Heart left ventricle (tissue), 16 donors: Measurements from ENCODE around the gene PIK3IP1. TPM values are rescaled to one million over a fixed set of nuclear protein-coding genes. Genes with fewer than 3 reads are reported as not detected.
"Not testable (repeated sequence)": the region's sequence is repeated elsewhere in the genome, so short reads cannot be mapped to it uniquely, and the experiment has no call there.

Source experiments
- ATAC-seq, 4 donors: fragments of 200-7000 bp; cut with Tn5 transposase; one replicate each; pipeline ENCODE4 v1.9.1; 2020 to 2022; ENCODE audit warnings: moderate library complexity in 4 of 4, mild to moderate bottlenecking in 3 of 4, moderate number of reproducible peaks in 1 of 4
- DNase-seq, 5 donors: peaks; one replicate each; pipeline ENCODE4 v3.0.0-alpha.2; 2020
- H3K27ac ChIP-seq, 12 donors: fragments of 200-600 bp; sonication (generic) in 4 of 12; one replicate each; pipeline versions ENCODE4 v1.5.0 to v1.8.0; 2016 to 2022; ENCODE audit warnings: mild to moderate bottlenecking in 2 of 12
- H3K27me3 ChIP-seq, 9 donors: fragments of 200-600 bp; sonication (generic) in 2 of 9; one replicate each; pipeline versions ENCODE4 v1.5.1 to v1.8.0; 2016 to 2022; ENCODE audit warnings: mild to moderate bottlenecking in 3 of 9
- H3K36me3 ChIP-seq, 9 donors: fragments of 200-600 bp; sonication (generic) in 2 of 9; one replicate each; pipeline versions ENCODE4 v1.5.0 to v1.8.0; 2018 to 2022; ENCODE audit warnings: mild to moderate bottlenecking in 2 of 9
- H3K4me1 ChIP-seq, 12 donors: fragments of 200-600 bp; sonication (generic) in 4 of 12; one replicate each; pipeline versions ENCODE4 v1.5.0 to v1.8.0; 2016 to 2022; ENCODE audit warnings: mild to moderate bottlenecking in 3 of 12
- H3K4me3 ChIP-seq, 12 donors: fragments of 200-600 bp; sonication (generic) in 4 of 12; one replicate each; pipeline versions ENCODE4 v1.5.0 to v1.8.0; 2017 to 2022; ENCODE audit warnings: mild to moderate bottlenecking in 9 of 12, moderate library complexity in 4 of 12
- H3K9me3 ChIP-seq, 12 donors: fragments of 200-600 bp; sonication (generic) in 4 of 12; one replicate each; pipeline versions ENCODE4 v1.5.0 to v1.8.0; 2016 to 2022; ENCODE audit warnings: mild to moderate bottlenecking in 1 of 12
- POLR2A ChIP-seq, 2 donors: fragments of 450-650 bp; IDR thresholded peaks; one replicate each; pipeline ENCODE4 v1.6.1; 2017; ENCODE audit warnings: antibody characterized with exemption in 2 of 2, mild to moderate bottlenecking in 2 of 2, moderate library complexity in 2 of 2
- WGBS, 4 donors: extraction: QIAGEN DNeasy Blood & Tissue Kit in 2 of 4; methylation state at CpG; one replicate each; pipeline versions ENCODE4 v1.1.5 to v1.1.7; 2013 to 2018; 5-methylcytosine and 5-hydroxymethylcytosine counted together
- intact Hi-C, 10 donors: fragments of 100-400 bp; cut with DNase I; formaldehyde crosslinking; loops; one replicate each; pipeline versions ENCODE4 v1.11.1 to v1.14.2; 2022
- polyA plus RNA-seq, 2 donors: library from polyadenylated mRNA; stranded (reverse); fragments of 200-250 nt; gene quantifications; one replicate each; pipeline ENCODE4 v1.2.3, GENCODE V29; 2013
- total RNA-seq, 9 donors: library from RNA; depleted of rRNA in 2 of 9; stranded (reverse); fragments of >200 nt in 2 of 9; fragmentation: NEBNext Ultra II Directional in 3 of 9; extraction: Animal tissue kit (Norgen Biotek cat#: 25700) in 3 of 9; gene quantifications; one replicate each; pipeline versions ENCODE4 v1.1.0 to v1.2.4, GENCODE V29; 2016 to 2023
- TF ChIP-seq, protein P1 (sequence below), 12 donors: fragments of 200-600 bp; sonication (generic) in 4 of 12; IDR thresholded peaks; one replicate each; pipeline versions ENCODE4 v1.5.0 to v1.8.0; 2018 to 2022; ENCODE audit warnings: antibody characterized with exemption in 12 of 12, mild to moderate bottlenecking in 5 of 12
- donor health status: ischemic (EF 13 %, LVEDD 7.1; RV severe dilation, severe dysfunction).
- donor health status: healthy with polysubstance abuse.
- donor health status: DM: no; HTN: yes; CAD: no.
- donor health status: DM: no; HTN: no; CAD: no.
- donor health status: ischemic (EF 25% LVEDD 6.9; RV normal size, moderate dysfunction).
- donor health status: ischemic (EF 25% LVEDD 5.7; RV mildly dilated, moderate dysfunction).
- donor health status: healthy.
- donor health status: DM: yes; HTN: yes; CAD: no.
- donor health status: ischemic (EF 35%, LVEDD 5.7; RV mildly dilated, moderate dysfunction).
- donor health status: nonischemic (EF 11% LVEDD 7.7; RV severe dilation, severe dysfunction).
- donor health status: DM: yes; HTN: yes; CAD: no.
- donor health status: PGD.
- donor health status: ischemic (EF 29% LVEDD 5.4; RV normal size, mild dysfunction).
- donor health status: nonischemic (EF 23%, LVEDD 6.1; RV moderate dilation, normal function).

The PIK3IP1 gene
- total and polyA plus RNA-seq, 11 donors = 3.8 to 40.7 (median 16.9) TPM

GRCh38 chr22:31239771-31240370 lies 52.4 kb downstream of the PIK3IP1 start:
- intact Hi-C loops = loop anchor here in 6 of 10 donors (10.0 kb wide), 3 partner anchors 125 to 295 kb away; partner anchors contain the start of gene SELENOM (in 2 of the 6)
- Histone ChIP-seq H3K27me3 (no peaks in the 10 kb centered on the region), H3K4me3 (no peak overlapping the region), H3K9me3 (no peaks in the 10 kb centered on the region), H3K27ac (peak overlapping the region in 1 of 12 donors; percentile 22), H3K36me3 (peaks cover 0 to 25% (median 3%) of the 10 kb centered on the region in 9 donors), H3K4me1 (peaks cover 0 to 46% (median 3%) of the 10 kb centered on the region in 12 donors)
- TF ChIP-seq, protein P1, sequence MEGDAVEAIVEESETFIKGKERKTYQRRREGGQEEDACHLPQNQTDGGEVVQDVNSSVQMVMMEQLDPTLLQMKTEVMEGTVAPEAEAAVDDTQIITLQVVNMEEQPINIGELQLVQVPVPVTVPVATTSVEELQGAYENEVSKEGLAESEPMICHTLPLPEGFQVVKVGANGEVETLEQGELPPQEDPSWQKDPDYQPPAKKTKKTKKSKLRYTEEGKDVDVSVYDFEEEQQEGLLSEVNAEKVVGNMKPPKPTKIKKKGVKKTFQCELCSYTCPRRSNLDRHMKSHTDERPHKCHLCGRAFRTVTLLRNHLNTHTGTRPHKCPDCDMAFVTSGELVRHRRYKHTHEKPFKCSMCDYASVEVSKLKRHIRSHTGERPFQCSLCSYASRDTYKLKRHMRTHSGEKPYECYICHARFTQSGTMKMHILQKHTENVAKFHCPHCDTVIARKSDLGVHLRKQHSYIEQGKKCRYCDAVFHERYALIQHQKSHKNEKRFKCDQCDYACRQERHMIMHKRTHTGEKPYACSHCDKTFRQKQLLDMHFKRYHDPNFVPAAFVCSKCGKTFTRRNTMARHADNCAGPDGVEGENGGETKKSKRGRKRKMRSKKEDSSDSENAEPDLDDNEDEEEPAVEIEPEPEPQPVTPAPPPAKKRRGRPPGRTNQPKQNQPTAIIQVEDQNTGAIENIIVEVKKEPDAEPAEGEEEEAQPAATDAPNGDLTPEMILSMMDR (IDR thresholded peaks at IDR 0.05) = no peak
- TF ChIP-seq POLR2A (IDR thresholded peaks at IDR 0.05) = no peak
- ATAC-seq (peak in 1 of 4 donors; percentile 31), DNase-seq (no peak)
- WGBS, 4 donors = 64 to 76% (median 69%) methylated on average over 6 of the region's 6 CpGs

- WGBS, 4 donors = 89 to 100% (median 96%) methylated on average over 1 of the region's 1 CpG
- Histone ChIP-seq H3K4me3 (no peak overlapping the region), H3K27me3 (no peaks in the 10 kb centered on the region), H3K27ac (no peak overlapping the region), H3K9me3 (no peaks in the 10 kb centered on the region), H3K4me1 (peaks cover 0 to 55% (median 8%) of the 10 kb centered on the region in 12 donors), H3K36me3 (peaks cover 0 to 21% (median 3%) of the 10 kb centered on the region in 9 donors)
- intact Hi-C loops = loop anchor here in 6 of 10 donors (10.0 kb wide), 3 partner anchors 123 to 293 kb away; partner anchors contain the start of gene SELENOM (in 2 of the 6)
- TF ChIP-seq, protein P1 (IDR thresholded peaks at IDR 0.05) = no peak
- no peak for TF ChIP-seq POLR2A (IDR thresholded peaks at IDR 0.05)
- no peak for ATAC-seq
- no peak for DNase-seq
Observed at GRCh38 chr22:31238057-31238456, 54.2 kb downstream of the PIK3IP1 start.

GRCh38 chr22:31236044-31236443 lies 56.2 kb downstream of the PIK3IP1 start:
- intact Hi-C loops = loop anchor here in 6 of 10 donors (10.0 kb wide), 3 partner anchors 121 to 291 kb away; partner anchors contain the start of gene SELENOM (in 2 of the 6)
- H3K4me3 ChIP-seq = not testable (repeated sequence)

GRCh38 chr22:31235081-31235480 lies 57.2 kb downstream of the PIK3IP1 start:
- ATAC-seq = peak in 2 of 4 donors; percentile 18 to 31
- TF ChIP-seq POLR2A (IDR thresholded peaks at IDR 0.05) = no peak
- TF ChIP-seq, protein P1 (IDR thresholded peaks at IDR 0.05) = no peak
- H3K36me3 ChIP-seq = peaks cover 0 to 3% (median 0%) of the 10 kb centered on the region in 9 donors
- peaks cover 4 to 82% (median 24%) of the 10 kb centered on the region in 12 donors for H3K4me1 ChIP-seq
- peak overlapping the region in 6 of 12 donors; percentile 6 to 95 (median 46) for H3K27ac ChIP-seq
- no peak for DNase-seq
- H3K4me3 ChIP-seq = peak overlapping the region in 1 of 12 donors; percentile 9
- no peaks in the 10 kb centered on the region for H3K27me3 ChIP-seq
- intact Hi-C loops = loop anchor here in 6 of 10 donors (10.0 kb wide), 3 partner anchors 120 to 290 kb away; partner anchors contain the start of gene SELENOM (in 2 of the 6)
- no peaks in the 10 kb centered on the region for H3K9me3 ChIP-seq
- 41 to 62% (median 60%) methylated on average over 3 of the region's 3 CpGs for WGBS, 4 donors

More at GRCh38 chr22:31236044-31236443, 56.2 kb downstream of the PIK3IP1 start:
- peaks cover 0 to 75% (median 15%) of the 10 kb centered on the region in 12 donors for H3K4me1 ChIP-seq
- H3K9me3 ChIP-seq, H3K27me3 ChIP-seq, DNase-seq, ATAC-seq, H3K36me3 ChIP-seq: not testable (repeated sequence)
- peak overlapping the region in 2 of 12 donors; percentile 37 to 95 for H3K27ac ChIP-seq
- WGBS, 4 donors = 96 to 98% (median 97%) methylated on average over 4 of the region's 4 CpGs
